Right lobe of liver (tissue), 4 donors: ENCODE measurements around the gene ZNF594.
"Not testable (repeated sequence)": the region's sequence is repeated elsewhere in the genome, so short reads cannot be mapped to it uniquely, and the experiment has no call there.

ENCODE experiments used
- CTCF ChIP-seq, 4 donors: fragments of 200-600 bp in 3 of 4; fragments of 450-650 bp in 1 of 4; IDR thresholded peaks; one replicate each; pipeline versions ENCODE4 v1.5.1 to v1.8.0; 2016 to 2022; ENCODE audit warnings: antibody characterized with exemption in 4 of 4, mild to moderate bottlenecking in 2 of 4
- POLR2A ChIP-seq: fragments of 450-650 bp; IDR thresholded peaks from one replicate; pipeline ENCODE4 v1.6.1; 2017; ENCODE audit warnings: antibody characterized with exemption, mild to moderate bottlenecking
- donor health status: DM: no; HTN: no; CAD: no.
- donor health status: DM: no; HTN: no; CAD: no.
- donor health status: DM: no; HTN: yes; CAD: no.

DNA sequence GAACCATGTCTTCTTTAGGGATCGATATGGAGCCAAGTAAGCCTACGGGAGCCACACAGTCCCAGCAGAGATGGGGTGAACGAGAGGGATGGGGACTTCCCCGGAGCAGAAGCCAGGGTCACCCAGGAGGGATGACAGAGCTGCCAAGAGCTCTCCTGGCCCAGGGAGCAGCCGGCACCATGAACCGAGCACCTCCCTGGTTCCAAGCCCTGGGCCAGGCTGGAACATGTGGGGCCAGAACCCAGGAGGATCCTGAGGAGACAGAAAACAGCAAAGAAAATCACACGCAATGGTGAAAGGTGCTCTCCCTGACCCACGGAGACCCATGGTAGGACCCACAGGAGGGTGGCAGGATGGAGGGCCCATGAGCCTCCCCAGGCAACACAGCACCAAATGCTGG lies 57.7 kb downstream of the ZNF594 start:
- not testable (repeated sequence) for TF ChIP-seq CTCF (IDR thresholded peaks at IDR 0.05); POLR2A
